HepG2 (cell line): Measurements from ENCODE around the gene AHSG. TPM values are rescaled to one million over a fixed set of nuclear protein-coding genes. Genes with fewer than 3 reads are reported as not detected.

Experiments
- AHR ChIP-seq: IDR thresholded peaks from 2 replicates; pipeline ENCODE4 v1.6.1; 2018; ENCODE audit warnings: missing genetic modification reagents, missing compliant biosample characterization
- AKAP8 ChIP-seq: sonication (generic); formaldehyde crosslinking; IDR thresholded peaks from 2 replicates; pipeline ENCODE4 v1.5.1; 2020; ENCODE audit warnings: mild to moderate bottlenecking, missing genetic modification reagents
- DPF2 ChIP-seq: sonication (generic); formaldehyde crosslinking; IDR thresholded peaks from 2 replicates; pipeline ENCODE4 v1.4.0; 2020; ENCODE audit warnings: mild to moderate bottlenecking, low read depth, missing genetic modification reagents, borderline replicate concordance
- HNRNPLL ChIP-seq: fragments of 200-400 bp; formaldehyde crosslinking; IDR thresholded peaks from 2 replicates; pipeline ENCODE4 v1.6.1; 2017; ENCODE audit warnings: mild to moderate bottlenecking, low read depth, low read length; ENCODE audit not compliant: poor library complexity, severe bottlenecking
- HNRNPUL1 ChIP-seq: fragments of 200-400 bp; formaldehyde crosslinking; IDR thresholded peaks from 2 replicates; pipeline ENCODE4 v1.6.1; 2017; ENCODE audit warnings: low read depth, mild to moderate bottlenecking, low read length, moderate library complexity
- IRX3 ChIP-seq: sonication (generic); formaldehyde crosslinking; IDR thresholded peaks from 2 replicates; pipeline ENCODE4 v1.8.1; 2023; ENCODE audit warnings: mild to moderate bottlenecking, low read depth, missing genetic modification reagents, borderline replicate concordance
- KDM5A ChIP-seq: fragments of 200-600 bp; sonication (generic); IDR thresholded peaks from 2 replicates; pipeline ENCODE4 v1.7.0; 2018; ENCODE audit warnings: antibody characterized with exemption, mild to moderate bottlenecking, low read length, borderline replicate concordance
- MAFF ChIP-seq: IDR thresholded peaks from 2 replicates; pipeline ENCODE4 v1.6.1; 2011; ENCODE audit warnings: low read depth, low read length, improper control_type of control experiment
- MLLT10 ChIP-seq: sonication (generic); formaldehyde crosslinking; IDR thresholded peaks from 2 replicates; pipeline ENCODE4 v1.4.0; 2020; ENCODE audit warnings: missing genetic modification reagents
- MTF2 ChIP-seq: sonication (generic); formaldehyde crosslinking; IDR thresholded peaks from 2 replicates; pipeline ENCODE4 v1.5.0; 2020; ENCODE audit warnings: missing genetic modification reagents, borderline replicate concordance
- NCOA5 ChIP-seq: sonication (generic); formaldehyde crosslinking; IDR thresholded peaks from 2 replicates; pipeline ENCODE4 v1.4.0; 2020; ENCODE audit warnings: missing genetic modification reagents
- POLR2A ChIP-seq, 2 experiments: IDR thresholded peaks; 2 replicates each; pipeline ENCODE4 v1.6.1; 2011; ENCODE audit warnings: low read depth in 2 of 2, low read length in 2 of 2, mild to moderate bottlenecking in 1 of 2, moderate library complexity in 1 of 2; ENCODE audit not compliant: insufficient read depth in 1 of 2
- POLR2G ChIP-seq: fragments of 200-400 bp; formaldehyde crosslinking; IDR thresholded peaks from 2 replicates; pipeline ENCODE4 v1.6.1; 2018; ENCODE audit warnings: mild to moderate bottlenecking, low read depth, low read length, moderate library complexity
- SATB2 ChIP-seq: sonication (generic); formaldehyde crosslinking; IDR thresholded peaks from 2 replicates; pipeline ENCODE4 v1.5.0; 2020; ENCODE audit warnings: missing genetic modification reagents
- SIX1 ChIP-seq: sonication (generic); formaldehyde crosslinking; IDR thresholded peaks from 2 replicates; pipeline ENCODE4 v1.4.0; 2020; ENCODE audit warnings: missing genetic modification reagents, borderline replicate concordance
- YEATS4 ChIP-seq: sonication (generic); formaldehyde crosslinking; IDR thresholded peaks from 2 replicates; pipeline ENCODE4 v1.4.0; 2020; ENCODE audit warnings: missing genetic modification reagents, borderline replicate concordance
- ZFP36L1 ChIP-seq: sonication (generic); formaldehyde crosslinking; IDR thresholded peaks from 2 replicates; pipeline ENCODE4 v1.8.0; 2022; ENCODE audit warnings: mild to moderate bottlenecking, missing genetic modification reagents, moderate library complexity
- ZNF235 ChIP-seq: sonication (generic); formaldehyde crosslinking; IDR thresholded peaks from 2 replicates; pipeline ENCODE4 v1.8.1; 2023; ENCODE audit warnings: mild to moderate bottlenecking, missing genetic modification reagents, borderline replicate concordance
- ZNF446 ChIP-seq: sonication (generic); formaldehyde crosslinking; IDR thresholded peaks from 2 replicates; pipeline ENCODE4 v1.5.0; 2020; ENCODE audit warnings: mild to moderate bottlenecking, missing genetic modification reagents
- ZNF451 ChIP-seq: sonication (generic); formaldehyde crosslinking; IDR thresholded peaks from 2 replicates; pipeline ENCODE4 v1.5.0; 2020; ENCODE audit warnings: mild to moderate bottlenecking, missing genetic modification reagents
- ZNF563 ChIP-seq: sonication (generic); formaldehyde crosslinking; IDR thresholded peaks from 2 replicates; pipeline ENCODE4 v1.8.0; 2022; ENCODE audit warnings: mild to moderate bottlenecking, moderate library complexity, missing genetic modification reagents
- ZNF7 ChIP-seq: IDR thresholded peaks from 2 replicates; pipeline ENCODE4 v1.6.1; 2016; ENCODE audit warnings: missing biosample characterization, missing genetic modification reagents
- ZSCAN30 ChIP-seq: sonication (generic); formaldehyde crosslinking; IDR thresholded peaks from 2 replicates; pipeline ENCODE4 v1.5.0; 2020; ENCODE audit warnings: mild to moderate bottlenecking, missing genetic modification reagents
- polyA plus RNA-seq, 8 experiments: library from polyadenylated mRNA; depleted of rRNA in 3 of 8; stranded (reverse) in 7 of 8; unstranded in 1 of 8; fragments of >200 nt; fragmentation: Illumina TruSeq in 4 of 8; extraction: Trizol in 4 of 8; gene quantifications; 2 replicates each; pipeline versions ENCODE4 v1.2.1 to v1.2.3, GENCODE V29; 2011 to 2016; ENCODE audit warnings: low read depth in 4 of 8, missing spikeins in 1 of 8, mixed read lengths in 1 of 8; ENCODE audit not compliant: insufficient read depth in 1 of 8
- total RNA-seq, 5 experiments: library from RNA; depleted of rRNA; stranded (reverse); fragments of >200 nt; fragmentation: Illumina TruSeq; extraction: Trizol; gene quantifications; 2 replicates each; pipeline ENCODE4 v1.2.3, GENCODE V29; 2016; ENCODE audit warnings: low read depth in 1 of 5
- TF ChIP-seq, protein P1 (sequence below): sonication (generic); formaldehyde crosslinking; IDR thresholded peaks from 2 replicates; pipeline ENCODE4 v1.5.1; 2020; ENCODE audit warnings: missing genetic modification reagents, mild to moderate bottlenecking, borderline replicate concordance
- TF ChIP-seq, protein P2 (sequence below): sonication (generic); formaldehyde crosslinking; IDR thresholded peaks from 2 replicates; pipeline ENCODE4 v1.5.0; 2020; ENCODE audit warnings: missing genetic modification reagents
- TF ChIP-seq, protein P3 (sequence below): fragments of 450-650 bp; IDR thresholded peaks from 2 replicates; pipeline ENCODE4 v1.6.1; 2017
- TF ChIP-seq, protein P4 (sequence below): IDR thresholded peaks from 2 replicates; pipeline ENCODE4 v1.6.1; 2016; ENCODE audit warnings: low read depth

AHSG gene
- total and polyA plus RNA-seq, 2 of the 13 experiments (the other 11 are each of a cell fraction or from before 2014, with no cell fraction given) = 2,043 to 19,152 TPM

DNA sequence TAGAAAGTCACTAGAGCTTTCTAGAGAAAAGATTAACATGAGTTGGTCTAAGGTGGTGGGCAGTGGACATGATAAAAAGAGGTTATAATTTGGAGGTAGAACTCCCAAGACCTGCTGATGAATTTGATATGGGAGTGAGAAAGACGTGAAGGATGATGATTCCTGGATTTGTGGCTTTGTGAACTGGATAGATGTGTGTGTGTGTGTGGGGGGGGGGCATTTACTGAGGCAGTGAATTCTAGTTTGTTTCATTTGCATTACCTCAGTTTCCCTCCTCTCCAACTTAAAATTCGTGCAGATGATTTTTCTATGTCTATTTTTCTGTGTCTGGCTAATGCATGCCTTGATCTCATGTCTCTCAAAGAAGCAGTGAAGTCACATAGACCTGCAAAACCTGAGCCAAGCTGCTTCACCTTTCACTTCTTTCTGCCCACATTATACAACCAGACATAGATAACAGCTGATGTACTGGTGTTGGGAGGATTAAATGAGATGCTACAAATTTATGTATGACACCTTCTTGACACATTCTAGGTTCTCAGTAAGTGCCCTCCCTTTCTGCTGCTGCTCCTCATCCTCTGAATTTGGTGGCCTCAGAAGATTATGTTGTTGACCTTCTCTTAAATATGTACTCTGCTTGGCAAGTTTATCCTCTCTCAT lies 9.9 kb downstream of the AHSG start (continued):
- TF ChIP-seq, protein P1, sequence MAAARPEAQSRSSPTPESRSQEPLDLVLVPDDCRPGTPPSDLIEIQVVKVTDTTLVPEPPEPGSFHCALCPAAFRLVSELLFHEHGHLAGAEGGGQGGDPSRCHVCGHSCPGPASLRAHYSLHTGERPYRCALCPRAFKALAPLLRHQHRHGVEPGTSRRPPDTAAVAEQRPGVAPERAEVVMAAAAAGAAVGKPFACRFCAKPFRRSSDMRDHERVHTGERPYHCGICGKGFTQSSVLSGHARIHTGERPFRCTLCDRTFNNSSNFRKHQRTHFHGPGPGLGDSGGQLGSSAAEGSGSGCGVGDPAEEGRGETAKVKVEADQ = no peak
- TF ChIP-seq ZNF235 (CRISPR knock-in tag) (no peak), ZFP36L1 (CRISPR knock-in tag) (no peak), KDM5A (no peak), ZSCAN30 (CRISPR knock-in tag) (no peak), MLLT10 (CRISPR knock-in tag) (no peak), MAFF (no peak), NCOA5 (CRISPR knock-in tag) (no peak), DPF2 (CRISPR knock-in tag) (no peak), HNRNPUL1 (peak; percentile 60; the same call in 1 of the 2 replicates), AHR (CRISPR knock-in tag) (no peak), YEATS4 (no peak), POLR2A (IDR thresholded peaks at IDR 0.05; ENCODE audit: insufficient read depth in 1 of 2, low read depth in 2 of 2, low read length in 2 of 2) (peak in 1 of 2 experiments; percentile 28; a peak in 2 of 4 replicates), ZNF451 (CRISPR knock-in tag) (no peak), SIX1 (CRISPR knock-in tag) (peak; percentile 2; the same call in 1 of the 2 replicates), SATB2 (CRISPR knock-in tag) (no peak), POLR2G (peak; percentile 81), ZNF7 (no peak), MTF2 (CRISPR knock-in tag) (no peak), AKAP8 (no peak), HNRNPLL (no peak), ZNF446 (no peak), ZNF563 (CRISPR knock-in tag) (no peak), IRX3 (CRISPR knock-in tag) (no peak)
- TF ChIP-seq, protein P2, sequence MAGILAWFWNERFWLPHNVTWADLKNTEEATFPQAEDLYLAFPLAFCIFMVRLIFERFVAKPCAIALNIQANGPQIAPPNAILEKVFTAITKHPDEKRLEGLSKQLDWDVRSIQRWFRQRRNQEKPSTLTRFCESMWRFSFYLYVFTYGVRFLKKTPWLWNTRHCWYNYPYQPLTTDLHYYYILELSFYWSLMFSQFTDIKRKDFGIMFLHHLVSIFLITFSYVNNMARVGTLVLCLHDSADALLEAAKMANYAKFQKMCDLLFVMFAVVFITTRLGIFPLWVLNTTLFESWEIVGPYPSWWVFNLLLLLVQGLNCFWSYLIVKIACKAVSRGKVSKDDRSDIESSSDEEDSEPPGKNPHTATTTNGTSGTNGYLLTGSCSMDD = no peak
- TF ChIP-seq, protein P3, sequence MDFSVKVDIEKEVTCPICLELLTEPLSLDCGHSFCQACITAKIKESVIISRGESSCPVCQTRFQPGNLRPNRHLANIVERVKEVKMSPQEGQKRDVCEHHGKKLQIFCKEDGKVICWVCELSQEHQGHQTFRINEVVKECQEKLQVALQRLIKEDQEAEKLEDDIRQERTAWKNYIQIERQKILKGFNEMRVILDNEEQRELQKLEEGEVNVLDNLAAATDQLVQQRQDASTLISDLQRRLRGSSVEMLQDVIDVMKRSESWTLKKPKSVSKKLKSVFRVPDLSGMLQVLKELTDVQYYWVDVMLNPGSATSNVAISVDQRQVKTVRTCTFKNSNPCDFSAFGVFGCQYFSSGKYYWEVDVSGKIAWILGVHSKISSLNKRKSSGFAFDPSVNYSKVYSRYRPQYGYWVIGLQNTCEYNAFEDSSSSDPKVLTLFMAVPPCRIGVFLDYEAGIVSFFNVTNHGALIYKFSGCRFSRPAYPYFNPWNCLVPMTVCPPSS = no peak
- TF ChIP-seq, protein P4, sequence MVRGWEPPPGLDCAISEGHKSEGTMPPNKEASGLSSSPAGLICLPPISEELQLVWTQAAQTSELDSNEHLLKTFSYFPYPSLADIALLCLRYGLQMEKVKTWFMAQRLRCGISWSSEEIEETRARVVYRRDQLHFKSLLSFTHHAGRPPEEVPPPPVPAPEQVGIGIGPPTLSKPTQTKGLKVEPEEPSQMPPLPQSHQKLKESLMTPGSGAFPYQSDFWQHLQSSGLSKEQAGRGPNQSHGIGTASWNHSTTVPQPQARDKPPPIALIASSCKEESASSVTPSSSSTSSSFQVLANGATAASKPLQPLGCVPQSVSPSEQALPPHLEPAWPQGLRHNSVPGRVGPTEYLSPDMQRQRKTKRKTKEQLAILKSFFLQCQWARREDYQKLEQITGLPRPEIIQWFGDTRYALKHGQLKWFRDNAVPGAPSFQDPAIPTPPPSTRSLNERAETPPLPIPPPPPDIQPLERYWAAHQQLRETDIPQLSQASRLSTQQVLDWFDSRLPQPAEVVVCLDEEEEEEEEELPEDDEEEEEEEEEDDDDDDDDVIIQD = no peak
